GM19099 (cell line): Measurements from ENCODE around the gene LAIR1.

ENCODE experiments used
- POLR2A ChIP-seq: IDR thresholded peaks from 3 replicates; pipeline ENCODE4 v1.6.1; 2011; ENCODE audit warnings: low read depth; ENCODE audit not compliant: insufficient read length; ENCODE audit errors: extremely low read depth

The LAIR1 gene

DNA sequence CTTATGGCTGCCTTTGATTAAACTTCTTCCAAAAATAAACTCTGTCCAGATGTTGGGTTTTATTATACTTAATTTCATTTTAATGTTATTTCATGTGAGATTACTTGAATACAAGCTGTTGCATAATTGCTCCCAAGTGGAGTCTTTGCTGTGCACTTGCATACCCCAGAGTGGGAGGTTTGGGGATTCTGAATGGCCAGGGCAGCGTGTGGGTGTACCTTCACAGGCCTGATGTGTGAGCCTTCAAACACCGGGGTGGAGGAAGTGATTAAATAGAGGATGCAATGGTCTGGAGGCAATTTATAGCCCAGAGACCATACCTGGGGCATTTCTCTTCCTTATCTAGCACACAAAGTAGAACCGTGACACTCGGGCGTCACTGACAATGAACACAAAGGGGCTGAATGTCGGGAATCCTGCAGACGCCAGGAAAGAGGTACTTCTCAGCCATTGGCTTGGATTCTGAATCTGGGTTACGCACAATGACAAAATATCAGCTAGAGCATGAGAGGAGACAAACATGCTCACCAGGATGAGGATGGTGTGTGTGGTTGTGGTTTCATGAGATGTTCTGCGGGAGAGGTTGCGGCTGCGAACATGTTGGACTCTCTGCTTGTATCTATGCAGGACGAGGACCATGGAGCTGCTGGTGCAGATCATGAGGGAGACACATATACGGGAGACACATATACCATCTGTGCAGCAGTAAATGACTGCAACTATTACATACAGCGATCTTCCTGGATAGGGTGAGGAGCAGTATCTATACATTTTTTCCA lies 44.6 kb downstream of the LAIR1 start:
- no peak for TF ChIP-seq POLR2A

DNA sequence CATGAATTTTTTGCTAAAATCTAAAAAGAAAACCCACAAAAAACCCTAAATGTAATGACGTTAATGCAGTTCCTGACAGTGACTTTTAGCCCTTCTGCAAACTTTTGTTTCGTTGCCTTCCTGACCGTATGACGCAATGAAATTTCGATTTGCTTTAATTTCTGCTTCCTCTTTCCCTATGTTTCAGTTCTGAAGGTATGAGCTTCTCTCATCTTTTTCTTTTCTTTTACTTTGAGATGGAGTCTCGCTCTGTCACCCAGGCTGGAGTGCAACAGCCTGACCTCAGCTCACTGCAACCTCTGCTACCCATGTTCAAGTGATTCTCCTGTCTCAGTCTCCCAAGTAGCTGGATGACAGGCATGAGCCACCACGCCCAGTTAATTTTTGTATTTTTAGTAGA lies 45.7 kb downstream of the LAIR1 start:
- TF ChIP-seq POLR2A = no peak

DNA sequence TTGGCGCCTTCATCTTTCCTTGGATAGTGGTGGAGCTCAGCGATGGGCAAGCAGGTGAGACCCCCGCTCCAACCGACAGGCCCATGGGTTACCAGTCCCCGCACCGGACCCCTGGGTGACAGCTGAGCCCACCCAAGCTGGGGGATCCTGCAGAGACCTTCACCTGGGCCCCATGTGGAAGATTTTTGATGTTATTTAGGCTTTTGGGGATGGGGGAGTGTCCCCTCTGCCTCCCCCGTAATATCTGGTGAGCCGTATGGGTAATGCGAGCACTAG lies 46.8 kb downstream of the LAIR1 start:
- no peak for TF ChIP-seq POLR2A

DNA sequence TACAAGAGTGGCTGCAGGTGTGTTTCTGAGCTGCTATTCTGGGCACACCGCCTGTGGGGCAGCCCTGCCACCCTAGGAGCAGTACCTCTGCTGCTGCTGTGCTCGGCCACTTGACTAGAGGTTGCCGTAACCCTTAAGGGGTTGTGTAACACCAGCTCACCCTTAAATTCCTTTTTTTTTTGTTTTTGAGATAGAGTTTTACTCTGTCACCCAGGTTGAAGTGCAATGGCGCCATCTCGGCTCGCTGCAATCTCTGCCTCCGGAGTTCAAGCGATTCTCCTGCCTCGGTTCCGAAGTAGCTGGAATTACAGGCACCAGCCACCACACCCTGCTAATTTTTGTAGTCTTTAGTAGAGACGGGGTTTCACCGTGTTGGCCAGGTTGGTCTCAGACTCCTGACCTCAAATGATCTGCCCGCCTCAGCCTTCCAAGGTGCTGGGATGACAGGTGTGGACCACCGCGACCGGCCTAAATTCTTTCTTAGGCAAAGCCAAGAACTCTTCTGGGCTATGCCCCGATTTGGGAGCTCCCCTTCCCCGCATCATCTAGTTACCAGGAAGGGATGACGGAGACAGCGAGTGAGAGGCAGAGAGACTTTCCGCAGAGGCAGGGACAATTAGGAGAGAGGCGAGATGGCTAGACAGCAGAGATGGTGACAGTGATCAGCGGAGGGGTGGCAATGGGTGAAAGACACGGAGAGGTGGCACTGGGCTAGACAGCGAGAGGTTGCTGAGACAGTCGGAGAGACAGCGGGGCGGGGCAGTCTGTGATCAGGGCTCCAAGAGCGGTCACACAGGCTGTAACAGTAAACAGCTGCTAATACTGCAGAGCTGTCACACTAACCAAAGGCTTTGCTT lies 47.4 kb downstream of the LAIR1 start:
- no peak for TF ChIP-seq POLR2A

DNA sequence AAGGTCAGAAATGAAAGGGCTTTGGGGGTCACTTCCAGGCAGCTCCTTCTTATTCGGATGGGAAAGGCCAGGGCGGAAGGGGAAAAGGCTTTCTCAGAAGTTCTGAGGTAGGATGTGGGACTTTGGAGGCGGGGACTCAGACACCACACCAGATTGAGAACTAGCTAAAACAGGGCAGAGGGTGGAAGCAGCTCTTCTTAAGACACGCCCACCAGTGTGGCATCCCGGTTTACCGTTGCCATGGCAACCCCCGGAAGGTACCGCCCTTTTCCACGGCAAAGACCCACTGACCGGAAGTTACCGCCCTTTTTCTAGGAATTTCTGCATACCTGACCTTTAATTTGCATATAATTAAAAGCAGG lies 48.0 kb downstream of the LAIR1 start:
- TF ChIP-seq POLR2A = no peak

DNA sequence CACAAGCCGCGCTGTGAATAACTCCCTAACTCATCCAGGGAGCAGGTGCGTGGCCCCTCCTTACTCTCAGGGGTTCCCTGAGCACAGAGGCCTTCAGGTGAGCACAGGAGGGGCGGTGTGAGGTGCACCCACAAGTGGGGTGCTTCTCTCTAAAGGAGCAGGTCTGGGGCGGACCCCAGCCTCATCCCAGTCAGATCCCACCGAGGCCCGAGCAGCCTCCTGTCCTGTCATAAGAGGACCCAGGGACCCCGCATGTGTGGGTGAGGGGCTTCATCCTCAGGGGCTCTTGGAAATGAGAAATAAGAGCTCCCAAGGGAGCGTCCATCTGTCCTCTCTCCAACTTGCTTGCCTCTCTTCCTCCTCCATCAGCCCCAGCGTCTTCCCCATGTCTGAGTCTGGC lies 48.8 kb downstream of the LAIR1 start:
- TF ChIP-seq POLR2A = no peak

DNA sequence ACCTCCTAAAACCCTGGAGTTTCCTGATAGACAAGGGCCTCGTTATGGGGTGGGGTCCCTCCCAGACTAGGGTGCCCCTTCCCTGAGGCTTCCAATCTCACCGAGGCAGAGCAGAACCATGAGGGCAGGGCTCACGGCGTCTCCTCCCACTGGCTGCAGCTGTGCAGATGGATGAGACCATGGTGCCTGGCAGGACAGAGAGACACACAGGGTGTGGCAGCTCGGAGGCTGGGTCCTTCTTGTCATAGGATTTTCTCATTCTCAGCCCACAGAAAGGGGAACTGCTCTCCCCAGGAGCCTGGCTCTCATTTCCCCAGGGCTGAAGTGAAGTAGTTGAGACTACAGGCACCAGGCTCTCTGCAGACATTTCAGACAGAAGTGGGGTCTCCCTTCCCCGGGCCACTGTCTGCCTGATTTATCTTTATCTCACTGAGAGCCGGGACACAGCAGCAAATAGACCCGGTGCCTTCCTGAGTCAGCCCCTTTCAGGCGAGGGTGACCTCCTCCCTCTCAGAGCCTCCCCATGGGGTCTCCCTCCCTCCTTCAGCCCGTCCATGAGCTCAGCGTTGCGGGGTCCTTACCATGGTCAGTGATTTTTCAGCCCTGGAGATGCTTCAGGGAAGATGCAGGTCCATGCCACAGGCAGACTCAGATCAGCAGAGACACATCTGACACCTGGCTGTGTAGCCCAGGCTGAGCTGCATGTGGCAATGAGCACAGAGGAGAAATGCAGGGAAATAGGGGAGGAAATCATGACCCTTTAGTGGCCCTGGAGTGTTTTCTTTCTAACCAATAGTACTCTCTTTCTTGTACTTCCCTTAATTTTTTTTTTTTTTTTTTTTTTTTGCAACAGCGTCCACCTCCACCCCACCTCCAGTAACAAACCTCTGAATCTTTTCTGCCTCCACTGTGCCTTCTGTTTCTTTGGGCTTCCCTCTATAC lies 52.0 kb downstream of the LAIR1 start, which contains the start of gene LILRA5:
Gene LILRA5 (minus strand): TSS at position 731 of the 942 bp plus-strand sequence. CDS start 147 bp downstream, at position 584.
- TF ChIP-seq POLR2A = no peak

DNA sequence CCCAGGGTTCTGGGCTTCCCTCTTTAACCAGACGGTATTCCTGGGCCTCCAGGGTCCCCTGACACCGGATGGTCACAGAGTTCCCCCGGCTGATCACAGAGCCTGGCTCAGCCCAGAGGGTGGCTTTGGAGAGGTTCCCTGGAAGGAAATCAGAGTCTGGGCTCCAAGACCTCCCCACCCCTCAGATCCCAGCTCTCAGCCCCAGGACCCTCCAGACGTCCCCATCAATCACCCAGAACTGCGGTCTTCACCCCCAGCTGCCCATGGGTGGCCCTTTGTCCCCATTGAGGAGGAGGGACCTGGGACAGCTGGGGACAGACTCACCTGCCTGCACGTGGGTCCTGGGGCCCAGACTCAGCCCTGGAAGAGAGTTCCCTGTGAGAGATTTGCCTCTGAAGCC lies 52.7 kb downstream of the LAIR1 start:
- no peak for TF ChIP-seq POLR2A

DNA sequence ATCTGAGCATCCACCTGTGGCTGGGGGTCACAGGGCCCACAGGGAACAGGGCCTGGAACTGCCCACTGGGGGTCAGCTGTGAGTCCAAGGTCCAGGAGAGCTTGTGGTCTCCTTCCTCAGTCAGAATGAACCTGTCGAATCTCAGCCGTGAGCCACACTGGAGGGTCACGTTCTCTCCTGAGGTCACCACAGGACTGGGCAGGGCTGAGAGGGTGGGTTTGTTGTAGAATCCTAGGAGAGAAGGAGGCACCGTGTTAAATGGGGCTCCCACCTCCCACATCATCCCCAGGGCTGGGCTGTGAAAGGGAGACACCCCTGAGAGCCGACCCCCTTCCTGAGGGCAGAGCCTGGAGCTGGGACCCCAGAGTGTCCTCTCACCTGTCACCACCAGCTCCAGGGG lies 53.2 kb downstream of the LAIR1 start:
- TF ChIP-seq POLR2A = no peak

DNA sequence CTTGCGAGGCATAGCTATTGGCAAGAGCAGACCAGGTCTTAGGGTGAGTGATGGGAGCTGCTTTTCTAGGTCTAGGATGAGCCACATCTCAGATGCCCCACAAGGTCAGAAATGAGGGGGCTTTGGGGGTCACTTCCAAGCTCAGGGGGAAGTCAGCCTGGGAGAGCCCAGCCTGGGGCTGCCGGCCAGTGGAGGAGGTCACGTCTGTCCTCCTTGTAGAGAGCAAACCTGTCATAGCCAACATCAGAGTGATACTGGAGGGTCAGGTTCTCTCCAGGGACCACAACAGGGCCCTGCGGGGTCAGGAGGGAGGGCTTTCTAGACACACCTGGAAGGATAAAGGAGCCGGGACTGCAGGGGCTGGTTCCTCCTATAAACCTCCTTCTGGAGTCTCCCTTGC lies 54.2 kb downstream of the LAIR1 start:
- TF ChIP-seq POLR2A = no peak

DNA sequence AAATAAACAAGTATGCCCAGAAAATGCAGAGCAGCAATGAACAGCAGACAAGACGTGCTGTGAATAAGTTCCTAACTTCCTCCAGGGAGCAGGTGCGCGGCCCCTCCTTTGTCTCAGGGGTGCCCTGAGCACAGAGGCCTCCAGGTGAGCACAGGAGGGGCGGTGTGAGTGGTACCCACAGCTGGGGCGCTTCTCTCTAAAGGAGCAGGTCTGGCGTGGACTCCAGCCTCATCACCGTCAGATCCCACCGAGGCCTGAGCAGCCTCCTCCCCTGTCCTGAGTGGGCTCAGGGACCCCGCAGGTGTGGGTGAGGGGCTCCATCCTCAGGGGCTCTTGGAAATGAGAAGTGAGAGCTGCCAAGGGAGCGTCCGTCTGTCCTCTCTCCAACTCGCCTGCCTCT lies 54.9 kb downstream of the LAIR1 start:
- TF ChIP-seq POLR2A = no peak

DNA sequence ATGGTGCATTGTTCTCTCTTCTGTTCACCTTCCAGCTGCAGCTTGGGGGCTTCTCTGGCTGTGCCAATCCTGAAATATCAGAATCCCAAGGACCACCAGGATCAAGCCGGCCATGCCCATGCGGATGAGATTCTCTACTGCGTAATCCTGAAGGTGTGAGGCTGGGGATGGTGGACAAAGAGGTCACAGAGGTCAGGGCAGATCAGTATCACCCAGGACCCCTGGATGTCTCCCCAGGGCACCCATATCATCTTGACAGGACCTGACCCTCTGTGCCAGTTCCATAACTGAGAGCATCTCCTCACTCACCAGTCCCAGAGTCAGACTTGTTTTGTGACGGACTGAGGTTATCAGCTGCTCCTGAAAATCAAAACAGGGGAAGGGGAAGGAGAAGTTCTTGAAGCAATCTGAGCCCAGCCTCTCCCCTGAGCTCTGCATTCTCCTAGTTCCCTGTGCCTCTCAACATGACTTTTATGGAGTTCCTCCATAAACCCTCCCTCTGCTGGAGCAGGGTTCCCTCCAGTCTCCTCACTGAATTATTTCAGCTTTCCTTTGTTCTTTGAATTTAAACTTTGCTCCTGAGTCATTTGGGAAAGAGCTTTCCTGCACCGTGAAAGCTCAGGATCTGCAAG lies 57.2 kb downstream of the LAIR1 start:
- no peak for TF ChIP-seq POLR2A

DNA sequence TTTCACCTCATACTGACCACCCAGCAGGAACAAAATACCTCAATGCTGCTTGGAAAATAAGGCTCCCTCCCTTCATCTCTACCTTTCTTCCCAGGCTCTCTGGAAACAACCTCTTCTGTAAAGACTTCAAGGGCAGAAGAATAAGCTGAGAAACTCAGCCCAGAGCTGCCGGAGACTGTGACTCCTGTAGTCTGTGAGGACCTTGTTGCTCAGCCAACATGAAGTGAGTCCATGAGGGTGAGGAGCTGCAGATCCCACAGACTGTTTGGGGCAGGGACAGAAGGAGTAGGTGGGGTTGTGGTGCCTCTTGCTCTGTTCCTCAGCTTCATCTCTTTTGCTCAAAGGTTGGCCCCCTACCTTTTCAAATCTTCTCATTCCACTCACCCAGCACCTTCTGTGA lies 59.6 kb downstream of the LAIR1 start:
- TF ChIP-seq POLR2A = no peak

DNA sequence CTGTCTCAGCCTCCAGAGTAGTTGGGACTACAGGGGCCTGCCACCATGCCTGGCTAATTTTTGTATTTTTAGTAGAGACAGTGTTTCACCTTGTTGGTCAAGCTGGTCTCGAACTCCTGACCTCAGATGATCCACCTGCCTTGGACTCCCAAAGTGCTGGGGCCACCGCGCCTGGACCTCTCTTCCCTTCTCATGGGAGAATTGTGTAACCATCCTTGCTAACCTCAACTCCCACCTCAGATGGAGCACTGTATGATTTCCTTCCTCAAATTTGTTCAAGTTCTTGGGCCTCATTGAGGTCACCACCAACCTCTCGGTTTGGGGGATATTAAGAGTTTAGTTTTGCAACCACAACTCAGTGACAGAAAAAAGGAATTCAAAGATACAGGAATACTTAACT lies 62.5 kb downstream of the LAIR1 start:
- no peak for TF ChIP-seq POLR2A
